Measurements from ENCODE around the gene THOC6. TPM values are rescaled to one million over a fixed set of nuclear protein-coding genes. Genes with fewer than 3 reads are reported as not detected.

Gene THOC6
- total RNA-seq, 1 experiment from 2014 or later, result 76.5 TPM

GRCh38 chr16:3009568-3010390 lies 14.1 kb upstream of the THOC6 start (continued):
- no peak for TF ChIP-seq CDX4 (CRISPR knock-in tag; IDR thresholded peaks at IDR 0.05; ENCODE audit: borderline replicate concordance)
- TF ChIP-seq PREB (CRISPR knock-in tag; IDR thresholded peaks at IDR 0.05; ENCODE audit: borderline replicate concordance), result no peak
- no peak for TF ChIP-seq FOXP4 (CRISPR knock-in tag; IDR thresholded peaks at IDR 0.05)
- no peak for TF ChIP-seq ZNF532 (CRISPR knock-in tag; IDR thresholded peaks at IDR 0.05; ENCODE audit: borderline replicate concordance)
- TF ChIP-seq NFATC4 (CRISPR knock-in tag; IDR thresholded peaks at IDR 0.05), result no peak
- no peak for TF ChIP-seq NR2C2 (CRISPR knock-in tag; IDR thresholded peaks at IDR 0.05)
- TF ChIP-seq ZNF263 (CRISPR knock-in tag; IDR thresholded peaks at IDR 0.05; ENCODE audit: low read depth), result no peak
- TF ChIP-seq JUN (CRISPR knock-in tag; IDR thresholded peaks at IDR 0.05), result no peak
- no peak for TF ChIP-seq CTCF (IDR thresholded peaks at IDR 0.05)
- TF ChIP-seq ATF2 (CRISPR knock-in tag; IDR thresholded peaks at IDR 0.05; ENCODE audit: borderline replicate concordance, low read depth), result no peak
- TF ChIP-seq SOX15 (CRISPR knock-in tag; IDR thresholded peaks at IDR 0.05), result no peak
- TF ChIP-seq ZMAT4 (CRISPR knock-in tag; IDR thresholded peaks at IDR 0.05), result no peak
- TF ChIP-seq NR3C1 (CRISPR knock-in tag; conservative IDR thresholded peaks at IDR 0.05; ENCODE audit: low read depth), result no peak
- TF ChIP-seq TEAD4 (CRISPR knock-in tag; IDR thresholded peaks at IDR 0.05), result no peak
- TF ChIP-seq RELA (CRISPR knock-in tag; IDR thresholded peaks at IDR 0.05; ENCODE audit: borderline replicate concordance), result no peak
- TF ChIP-seq ZNF281 (CRISPR knock-in tag; IDR thresholded peaks at IDR 0.05), result no peak
- TF ChIP-seq ZNF317 (CRISPR knock-in tag; IDR thresholded peaks at IDR 0.05; ENCODE audit: borderline replicate concordance, low read depth), result no peak
- no peak for TF ChIP-seq STAT6 (CRISPR knock-in tag; conservative IDR thresholded peaks at IDR 0.05; ENCODE audit: low read depth)
- TF ChIP-seq SMAD3 (CRISPR knock-in tag; IDR thresholded peaks at IDR 0.05; ENCODE audit: borderline replicate concordance), result no peak
- TF ChIP-seq GABPB1 (CRISPR knock-in tag; IDR thresholded peaks at IDR 0.05), result no peak

All from WTC11 (cell line).